IMR-90 (cell line): Measurements from ENCODE around the gene ZNF253. TPM values are rescaled to one million over a fixed set of nuclear protein-coding genes. Genes with fewer than 3 reads are reported as not detected.
"Not testable (repeated sequence)": the region's sequence is repeated elsewhere in the genome, so short reads cannot be mapped to it uniquely, and the experiment has no call there.

Source experiments
- ATAC-seq: fragments of 200-7000 bp; cut with Tn5 transposase; 2 replicates; pipeline ENCODE4 v1.9.1; 2020; ENCODE audit warnings: low read depth, mild to moderate bottlenecking, moderate library complexity
- BruUV-seq: library from RNA; stranded (reverse); fragments of 400-500 nt; replicated peaks from 2 replicates; lab custom pipeline; 2021; lab: Mats Ljungman, UMichigan
- CTCF ChIA-PET: fragments of 300-600 bp; formaldehyde crosslinking; extraction: SDS; loops from one replicate; lab custom pipeline; 2021; ENCODE audit warnings: antibody characterized with exemption; lab: Yijun Ruan, JAX
- POLR2A ChIA-PET: fragments of 300-600 bp; sonication (Branson Sonifier 250); formaldehyde crosslinking; loops from one replicate; lab custom pipeline; 2022; ENCODE audit warnings: antibody characterized with exemption; ENCODE audit not compliant: unreplicated experiment; lab: Charles Lee
- DNase-seq: peaks from one replicate; pipeline ENCODE4 v3.0.0; 2013
- H2AFZ ChIP-seq: replicated peaks from 2 replicates; pipeline ENCODE3; 2013; ENCODE audit warnings: low read length, mild to moderate bottlenecking; ENCODE audit not compliant: poor library complexity
- H2AK5ac ChIP-seq: 2 replicates; pipeline ENCODE4 v1.6.1; 2013; ENCODE audit warnings: low read depth, low read length, inconsistent platforms
- H2AK9ac ChIP-seq: replicated peaks from 2 replicates; pipeline ENCODE3; 2013; ENCODE audit warnings: mild to moderate bottlenecking, low read depth, low read length, moderate library complexity; ENCODE audit not compliant: poor library complexity
- H2BK120ac ChIP-seq: 2 replicates; pipeline ENCODE4 v1.6.1; 2013; ENCODE audit warnings: low read depth, low read length, inconsistent platforms
- H2BK15ac ChIP-seq: 3 replicates; pipeline ENCODE4 v1.6.1; 2013; ENCODE audit warnings: low read depth, low read length, inconsistent platforms
- H2BK20ac ChIP-seq: 2 replicates; pipeline ENCODE4 v1.6.1; 2013; ENCODE audit warnings: low read depth, mild to moderate bottlenecking, inconsistent platforms, low read length, moderate library complexity
- H2BK5ac ChIP-seq: 2 replicates; pipeline ENCODE4 v1.6.1; 2013; ENCODE audit warnings: mild to moderate bottlenecking, low read depth, low read length, inconsistent platforms; ENCODE audit not compliant: poor library complexity, severe bottlenecking
- H3K14ac ChIP-seq: replicated peaks from 2 replicates; pipeline ENCODE4 v1.6.1; 2013; ENCODE audit warnings: low read depth, low read length, inconsistent platforms
- H3K18ac ChIP-seq: 2 replicates; pipeline ENCODE4 v1.6.1; 2013; ENCODE audit warnings: low read depth, low read length, control low read depth
- H3K23ac ChIP-seq: 2 replicates; pipeline ENCODE4 v1.6.1; 2013; ENCODE audit warnings: low read depth, low read length, inconsistent platforms
- H3K27ac ChIP-seq: 2 replicates; pipeline ENCODE4 v1.5.1; 2013; ENCODE audit warnings: mild to moderate bottlenecking, control low read depth, low read length; ENCODE audit not compliant: insufficient read depth
- H3K27me3 ChIP-seq: 2 replicates; pipeline ENCODE4 v1.6.1; 2013; ENCODE audit warnings: low read length; ENCODE audit not compliant: control insufficient read depth, insufficient read depth
- H3K36me3 ChIP-seq: 2 replicates; pipeline ENCODE4 v1.6.1; 2013; ENCODE audit warnings: low read length, mixed read lengths; ENCODE audit not compliant: control insufficient read depth, insufficient read depth
- H3K4ac ChIP-seq: 2 replicates; pipeline ENCODE4 v1.6.1; 2013; ENCODE audit warnings: low read depth, low read length, inconsistent platforms
- H3K4me1 ChIP-seq: 2 replicates; pipeline ENCODE4 v1.6.1; 2013; ENCODE audit warnings: low read length, mixed read lengths; ENCODE audit not compliant: control insufficient read depth, insufficient read depth
- H3K4me2 ChIP-seq: 2 replicates; pipeline ENCODE4 v1.6.1; 2013; ENCODE audit warnings: low read depth, mild to moderate bottlenecking, control low read depth, low read length, moderate library complexity
- H3K4me3 ChIP-seq: 2 replicates; pipeline ENCODE4 v1.5.1; 2013; ENCODE audit warnings: low read depth, mild to moderate bottlenecking, control low read depth, low read length, moderate library complexity; ENCODE audit not compliant: insufficient read depth
- H3K56ac ChIP-seq: 2 replicates; pipeline ENCODE4 v1.6.1; 2013; ENCODE audit warnings: low read length, inconsistent platforms; ENCODE audit not compliant: insufficient read depth; ENCODE audit errors: extremely low read depth
- H3K79me1 ChIP-seq, 2 experiments: 2 replicates each; pipeline ENCODE4 v1.6.1; 2013; ENCODE audit warnings: low read length in 2 of 2, inconsistent platforms in 1 of 2, low read depth in 1 of 2
- H3K9ac ChIP-seq: 2 replicates; pipeline ENCODE4 v1.6.1; 2013; ENCODE audit warnings: low read depth, low read length, control low read depth
- H3K9me1 ChIP-seq: 2 replicates; pipeline ENCODE4 v1.6.1; 2013; ENCODE audit warnings: low read length, inconsistent platforms; ENCODE audit not compliant: insufficient read depth
- H3K9me3 ChIP-seq: 2 replicates; pipeline ENCODE4 v1.6.1; 2013; ENCODE audit warnings: low read length; ENCODE audit not compliant: control insufficient read depth, insufficient read depth
- H4K20me1 ChIP-seq: 2 replicates; pipeline ENCODE4 v1.6.1; 2013; ENCODE audit warnings: low read length, inconsistent platforms; ENCODE audit not compliant: insufficient read depth
- H4K5ac ChIP-seq: 2 replicates; pipeline ENCODE4 v1.6.1; 2013; ENCODE audit warnings: mild to moderate bottlenecking, low read depth, low read length, control low read depth
- H4K8ac ChIP-seq, 2 experiments: 2 replicates each; pipeline ENCODE4 v1.6.1; 2013; ENCODE audit warnings: low read depth in 2 of 2, low read length in 2 of 2, control low read depth in 1 of 2, inconsistent platforms in 1 of 2
- H4K91ac ChIP-seq: 2 replicates; pipeline ENCODE4 v1.6.1; 2013; ENCODE audit warnings: low read depth, low read length, inconsistent platforms; ENCODE audit not compliant: insufficient read depth
- WGBS, 2 experiments: methylation state at CpG; one replicate each; pipeline versions ENCODE4 v1.1.5 to v1.1.7; 2013; ENCODE audit warnings: missing lambda C conversion rate in 2 of 2; ENCODE audit not compliant: insufficient read length in 1 of 2; ENCODE audit errors: extremely low coverage in 2 of 2; 5-methylcytosine and 5-hydroxymethylcytosine counted together
- dilution Hi-C: fragments of 300-500 bp; cut with HindIII; formaldehyde crosslinking; loops from one replicate; pipeline ENCODE4 v1.14.3; 2018; ENCODE audit warnings: low sequenced_read_pairs; ENCODE audit not compliant: unreplicated experiment
- in situ Hi-C: fragments of 300-500 bp; cut with MboI; formaldehyde crosslinking; loops from 3 replicates; pipeline ENCODE4 v1.14.3; 2019; ENCODE audit warnings: low sequenced_read_pairs, inconsistent platforms, mixed read lengths
- intact Hi-C: fragments of 100-400 bp; cut with micrococcal nuclease; formaldehyde crosslinking; loops from 2 replicates; pipeline ENCODE4 v1.10.0; 2022
- polyA plus RNA-seq, 3 experiments: library from polyadenylated mRNA; depleted of rRNA; stranded (reverse); fragments of >200 nt; gene quantifications; 2 replicates each; pipeline ENCODE4 v1.2.3, GENCODE V29; 2012; ENCODE audit warnings: low replicate concordance in 1 of 3
- total RNA-seq: library from RNA; depleted of rRNA; stranded (reverse); fragments of >200 nt; gene quantifications from 2 replicates; pipeline ENCODE4 v1.2.3, GENCODE V29; 2012

ZNF253 gene
- total and polyA plus RNA-seq, 2 of the 4 experiments (the other 2 are of a cell fraction), result 0.74 to 3.4 TPM

GRCh38 chr19:19933432-19934314, 68.0 kb downstream of the ZNF253 start:
- H4K5ac ChIP-seq, CTCF ChIA-PET, H3K4ac ChIP-seq, in situ Hi-C loops, H4K8ac ChIP-seq, H2BK15ac ChIP-seq, ATAC-seq, H3K27ac ChIP-seq, H2AK9ac ChIP-seq, DNase-seq, H2BK120ac ChIP-seq, H2AFZ ChIP-seq, H3K4me1 ChIP-seq, H3K23ac ChIP-seq, H3K4me2 ChIP-seq, H3K9me1 ChIP-seq, H3K9ac ChIP-seq, intact Hi-C loops, dilution Hi-C loops, H3K27me3 ChIP-seq, H3K79me1 ChIP-seq, H4K20me1 ChIP-seq, POLR2A ChIA-PET, H4K91ac ChIP-seq, H3K4me3 ChIP-seq, H2AK5ac ChIP-seq, H3K18ac ChIP-seq, H3K14ac ChIP-seq, H2BK5ac ChIP-seq, H3K56ac ChIP-seq, H2BK20ac ChIP-seq: not testable (repeated sequence)
- Histone ChIP-seq H3K36me3 (peaks cover 19% of the 10 kb centered on the region), H3K9me3 (peaks cover 52% of the 10 kb centered on the region)
- no CpG with 5 or more reads among the region's 3 CpGs for WGBS, 2 experiments
- BruUV-seq, result TSS peak; percentile 69
